ENCODE data around the gene HMCN2.

The HMCN2 gene

DNA sequence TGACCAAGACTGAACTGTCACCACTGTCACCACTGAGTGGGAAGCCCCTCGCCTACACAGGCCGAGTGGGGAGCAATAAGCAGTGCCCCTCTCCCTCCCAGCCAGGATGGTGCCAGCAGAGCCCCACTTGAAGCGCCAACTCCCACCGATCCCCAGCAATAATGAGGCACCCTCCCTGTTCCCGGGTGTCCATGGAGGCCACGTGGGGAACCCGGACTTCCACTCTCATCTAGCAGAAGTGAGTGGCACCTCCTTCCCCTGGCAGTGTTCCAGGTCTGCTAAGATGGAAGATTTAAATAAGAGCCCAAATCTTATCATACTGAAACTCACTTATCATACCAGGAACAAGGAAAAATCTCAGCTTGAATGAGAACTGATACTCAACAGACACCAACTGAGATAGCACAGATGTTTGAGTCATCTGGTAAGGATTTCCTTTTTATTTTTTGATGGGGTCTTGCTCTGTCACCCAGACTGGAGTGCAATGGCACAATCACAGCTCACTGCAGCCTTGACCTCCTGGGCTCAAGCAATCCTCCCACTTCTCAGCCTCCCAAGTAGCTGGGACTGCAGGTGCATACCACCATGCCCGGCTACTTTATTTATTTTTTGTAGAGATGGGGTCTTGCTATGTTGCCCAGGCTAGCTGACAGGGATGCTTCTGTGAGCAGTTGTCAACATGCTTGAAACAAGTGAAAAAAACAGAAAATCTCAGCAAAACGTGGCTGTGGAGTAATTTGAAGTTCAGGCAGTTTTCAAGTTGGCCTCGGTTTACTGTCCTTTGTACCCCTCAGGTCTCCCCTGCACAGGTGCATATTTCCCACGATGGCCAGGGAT is 149.6 kb downstream of the HMCN2 start:
- DNase-seq (ENCODE audit: low read depth): no peak

DNA sequence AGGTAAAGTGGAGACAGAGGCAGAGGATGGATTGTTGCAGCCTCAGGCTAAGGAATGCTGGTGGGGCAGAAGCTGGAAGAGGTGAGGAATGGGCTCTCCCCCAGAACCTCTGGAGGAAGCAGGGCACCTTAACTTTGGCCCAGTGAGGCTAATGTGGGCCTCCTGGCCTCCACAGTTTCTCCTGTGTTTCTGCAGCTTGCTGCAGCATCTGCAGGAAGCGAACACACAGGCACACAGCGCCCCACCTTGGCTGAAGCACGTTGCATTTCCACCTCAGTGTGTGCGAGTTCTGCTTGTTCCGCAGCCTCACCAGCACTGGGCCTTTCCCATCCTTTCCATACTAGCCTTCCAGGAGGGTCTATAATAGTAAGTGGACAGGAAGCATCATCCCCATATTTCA is 152.0 kb downstream of the HMCN2 start:
- no peak for DNase-seq (ENCODE audit: low read depth)

DNA sequence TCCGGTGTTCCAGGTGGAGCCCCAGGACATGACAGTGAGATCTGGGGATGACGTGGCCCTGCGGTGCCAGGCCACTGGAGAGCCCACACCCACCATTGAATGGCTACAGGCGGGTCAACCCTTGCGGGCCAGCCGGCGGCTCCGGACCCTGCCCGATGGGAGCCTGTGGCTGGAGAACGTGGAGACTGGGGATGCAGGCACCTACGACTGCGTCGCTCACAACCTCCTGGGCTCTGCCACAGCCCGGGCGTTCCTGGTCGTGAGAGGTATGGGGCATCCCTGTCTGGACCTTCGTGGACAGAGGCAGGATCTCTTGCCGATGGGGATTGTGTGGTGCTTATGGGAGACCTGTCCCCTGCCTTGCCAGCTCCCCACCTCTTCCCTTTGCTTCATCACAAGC is 153.2 kb downstream of the HMCN2 start:
- DNase-seq (ENCODE audit: low read depth): no peak

DNA sequence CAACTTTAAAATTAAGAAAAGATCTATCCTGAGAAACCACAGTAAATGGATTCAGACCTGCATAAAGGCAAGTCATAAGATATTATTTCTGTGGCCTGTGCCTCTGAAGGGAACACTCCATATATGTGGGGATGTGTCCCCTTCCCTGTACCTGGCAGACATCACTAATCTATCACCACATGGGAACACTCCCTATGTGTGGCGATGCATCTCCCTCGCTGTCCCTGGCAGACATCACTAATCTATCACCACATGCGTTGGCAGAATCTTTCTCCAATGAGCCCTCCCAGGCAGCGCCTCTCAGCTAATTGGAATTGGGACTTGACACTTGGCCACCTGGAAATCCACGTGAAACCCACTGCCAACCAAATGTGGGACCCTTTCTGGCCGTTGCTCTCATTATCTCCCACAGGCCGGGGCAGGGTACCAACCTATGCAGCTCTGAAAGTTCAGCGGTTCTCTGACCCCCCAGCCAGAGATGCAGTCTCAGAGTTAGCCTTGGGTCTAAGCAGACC is 154.0 kb downstream of the HMCN2 start:
- DNase-seq (ENCODE audit: low read depth): no peak

DNA sequence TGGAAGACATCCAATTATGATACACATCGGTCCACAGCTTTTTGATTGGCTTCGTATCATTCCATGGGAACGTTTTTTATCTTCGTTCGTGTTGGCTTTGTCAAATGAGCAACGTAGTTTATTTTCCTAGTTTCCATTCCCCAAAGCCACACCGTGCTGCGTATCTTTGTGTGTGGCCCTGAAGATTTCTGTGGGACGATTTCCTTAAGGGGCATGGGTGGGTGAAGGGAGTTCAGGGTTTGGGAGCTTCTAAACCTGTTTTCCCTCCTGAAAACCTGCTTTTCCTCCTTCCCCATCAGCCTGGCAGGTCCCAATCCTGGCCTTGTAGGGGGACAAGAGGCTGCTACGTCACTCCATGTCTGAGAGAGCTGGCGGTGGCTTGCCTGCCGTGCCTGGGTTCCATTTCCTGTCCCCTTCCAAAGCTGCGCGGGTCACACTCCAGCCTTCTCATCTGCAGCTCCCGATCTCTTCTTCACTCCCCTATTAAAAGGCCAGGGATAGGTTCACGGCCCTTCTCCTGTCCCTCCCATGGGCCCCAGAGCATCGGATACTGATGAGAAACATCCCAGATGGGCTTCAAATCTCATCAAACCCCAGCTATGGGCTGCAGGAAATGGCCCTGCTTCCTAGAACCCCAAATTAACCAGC is 155.7 kb downstream of the HMCN2 start:
- no peak for DNase-seq (ENCODE audit: low read depth)

DNA sequence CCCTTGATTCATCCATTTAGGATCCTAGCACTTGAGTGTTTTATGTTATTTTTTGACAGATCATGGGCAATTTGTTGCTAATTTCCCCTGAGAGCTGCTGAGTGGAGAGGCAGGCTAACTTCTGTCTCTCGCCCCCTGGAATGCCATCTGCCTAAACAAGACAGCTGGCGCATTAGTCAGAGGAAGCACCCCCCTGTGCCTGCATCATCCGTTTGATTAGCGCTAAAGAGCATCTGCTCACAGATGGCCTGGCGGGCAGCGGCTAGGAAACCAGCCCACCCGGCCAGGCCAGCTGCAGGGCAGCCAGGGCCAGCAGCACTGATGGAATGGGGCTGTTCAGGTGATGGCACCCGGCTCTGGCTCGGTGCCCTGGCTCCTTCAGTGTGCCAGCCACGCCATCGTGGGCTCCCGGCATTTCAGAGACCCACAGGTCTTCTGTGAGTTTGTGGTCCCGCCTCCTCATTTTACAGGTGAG is 156.3 kb downstream of the HMCN2 start:
- DNase-seq (ENCODE audit: low read depth): no peak

DNA sequence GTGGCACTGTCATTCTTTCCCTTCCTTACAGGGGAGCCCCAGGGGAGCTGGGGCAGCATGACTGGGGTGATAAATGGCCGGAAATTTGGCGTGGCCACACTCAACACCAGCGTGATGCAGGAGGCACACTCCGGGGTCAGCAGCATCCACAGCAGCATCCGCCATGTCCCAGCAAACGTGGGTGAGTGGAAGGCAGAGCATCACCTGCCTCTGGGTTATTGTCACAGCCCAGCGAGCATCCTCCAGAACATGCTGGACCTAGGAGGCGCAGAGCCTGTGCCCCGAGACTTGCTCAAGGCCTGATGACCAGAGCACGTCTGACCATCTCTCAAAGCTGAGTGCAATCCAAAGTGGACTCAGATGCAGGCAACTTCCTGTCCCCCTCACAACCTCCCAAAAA is 157.0 kb downstream of the HMCN2 start:
- DNase-seq (ENCODE audit: low read depth): no peak

DNA sequence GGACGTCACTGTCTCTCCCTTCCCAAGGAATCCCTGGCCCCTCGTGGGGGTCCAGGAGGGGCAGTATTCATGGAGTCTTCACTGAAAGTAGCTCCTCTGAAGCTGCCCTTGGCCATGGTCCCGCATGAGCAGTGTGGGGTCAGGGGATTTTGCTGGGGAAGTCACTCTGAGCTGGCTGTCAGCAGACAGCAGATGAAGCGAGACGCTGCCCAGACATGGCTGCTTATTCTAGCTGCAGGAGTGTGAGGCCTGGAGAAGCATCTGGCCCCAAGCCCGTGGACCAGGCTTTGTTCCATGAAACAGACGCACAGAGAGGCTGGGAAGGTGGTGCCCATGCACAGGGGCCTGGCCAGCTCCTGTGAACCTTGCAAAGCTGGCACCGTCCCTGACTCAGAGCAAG is 157.7 kb downstream of the HMCN2 start:
- DNase-seq (ENCODE audit: low read depth): no peak

DNA sequence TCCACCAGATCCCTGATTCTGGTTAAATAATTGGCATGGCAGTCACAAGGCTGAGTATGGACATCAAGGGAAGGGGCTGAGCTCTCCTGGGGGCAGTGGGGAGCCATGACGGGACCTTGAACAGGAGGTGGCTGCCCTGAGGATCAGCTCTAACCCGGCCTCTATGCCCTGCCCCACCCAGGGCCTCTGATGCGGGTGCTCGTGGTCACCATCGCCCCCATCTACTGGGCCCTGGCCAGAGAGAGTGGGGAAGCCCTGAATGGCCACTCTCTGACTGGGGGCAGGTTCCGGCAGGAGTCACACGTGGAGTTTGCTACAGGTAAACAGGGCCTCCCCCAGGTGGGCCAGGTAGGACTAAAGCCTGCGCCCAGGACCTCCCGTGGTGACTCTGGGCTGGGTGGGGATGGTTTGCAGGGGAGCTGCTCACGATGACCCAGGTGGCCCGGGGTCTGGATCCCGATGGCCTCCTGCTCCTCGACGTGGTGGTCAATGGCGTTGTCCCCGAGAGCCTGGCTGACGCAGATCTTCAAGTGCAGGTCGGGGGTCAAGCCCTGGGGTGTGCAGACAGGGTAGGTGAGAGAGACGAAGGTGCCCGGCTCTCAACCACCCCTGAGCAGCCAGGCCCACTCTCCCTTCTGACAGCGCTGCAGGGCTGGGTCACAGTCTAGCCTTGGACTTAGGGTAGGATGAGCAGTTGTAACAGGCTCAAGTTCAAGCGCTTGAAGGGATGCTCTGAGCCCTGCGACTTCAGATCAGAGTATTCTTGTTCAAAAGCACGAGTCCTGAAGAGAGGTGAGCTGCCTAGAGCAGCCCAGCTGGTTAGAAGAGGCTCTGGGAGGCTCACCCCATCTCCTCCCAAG is 159.3 kb downstream of the HMCN2 start:
- no peak for DNase-seq (ENCODE audit: low read depth)

DNA sequence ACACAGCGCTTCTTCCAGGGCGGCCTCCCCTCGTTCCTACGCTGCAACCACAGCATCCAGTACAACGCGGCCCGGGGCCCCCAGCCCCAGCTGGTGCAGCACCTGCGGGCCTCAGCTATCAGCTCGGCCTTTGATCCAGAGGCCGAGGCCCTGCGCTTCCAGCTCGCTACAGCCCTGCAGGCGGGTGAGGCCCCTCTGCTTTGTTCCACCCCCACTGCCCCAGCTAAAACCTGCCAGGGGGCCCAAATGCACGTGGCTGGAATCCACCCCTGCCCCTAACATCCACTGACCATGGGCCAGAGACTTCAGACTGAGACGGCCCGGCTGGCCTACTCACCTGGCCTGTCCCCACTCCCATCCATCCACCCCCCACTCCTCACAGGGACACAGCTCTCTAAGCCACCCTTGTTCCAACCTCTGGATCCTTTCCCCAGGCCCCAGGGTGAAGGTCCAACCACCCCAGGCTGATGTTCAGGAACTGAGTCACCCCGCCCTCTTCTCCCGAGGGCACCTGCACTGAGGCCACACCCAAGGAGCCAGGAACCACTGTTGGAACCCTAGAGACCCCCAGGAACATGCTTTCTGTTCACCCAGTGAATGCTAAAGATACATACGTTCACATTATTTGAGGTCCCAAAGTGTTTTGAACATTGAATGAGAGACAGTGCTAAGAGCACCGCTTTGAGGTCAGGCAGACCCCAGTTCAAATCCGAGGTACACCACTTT is 160.3 kb downstream of the HMCN2 start:
- DNase-seq (ENCODE audit: low read depth): no peak

DNA sequence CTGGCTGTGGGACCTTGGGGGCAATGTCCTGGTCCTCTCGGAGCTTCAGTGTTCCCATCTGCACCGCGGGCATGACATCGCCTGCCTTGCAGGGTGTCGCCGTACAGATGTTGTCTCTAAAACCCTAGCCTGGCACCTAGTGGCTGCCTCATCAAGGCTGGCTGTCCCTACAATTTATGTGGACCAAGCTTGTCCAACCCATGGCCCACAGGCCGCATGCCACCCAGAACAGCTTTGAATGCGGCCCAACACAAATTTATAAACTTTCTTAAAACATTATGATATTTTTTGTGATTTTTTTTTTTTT is 160.9 kb downstream of the HMCN2 start:
- no peak for DNase-seq (ENCODE audit: low read depth)

DNA sequence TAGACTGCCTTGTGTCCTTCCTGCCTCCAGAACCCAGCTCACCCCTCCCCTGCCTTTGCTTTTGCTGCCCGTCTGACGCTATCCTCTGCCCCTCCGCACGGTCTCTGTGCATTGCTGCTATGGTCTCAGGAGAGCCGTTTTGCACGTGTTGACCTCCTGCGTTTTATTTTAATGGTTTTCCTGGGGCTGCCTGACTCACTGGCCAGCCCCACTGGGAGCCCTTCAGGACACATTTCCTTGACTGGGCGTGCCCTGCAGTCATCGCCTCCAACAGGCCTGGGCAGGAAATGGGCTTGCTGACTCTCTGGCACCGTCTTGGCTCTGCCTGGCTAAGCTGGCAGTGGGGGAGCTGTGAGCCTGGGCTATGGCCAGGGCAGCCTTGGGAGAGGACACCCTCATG is 161.3 kb downstream of the HMCN2 start:
- DNase-seq (ENCODE audit: low read depth): no peak

DNA sequence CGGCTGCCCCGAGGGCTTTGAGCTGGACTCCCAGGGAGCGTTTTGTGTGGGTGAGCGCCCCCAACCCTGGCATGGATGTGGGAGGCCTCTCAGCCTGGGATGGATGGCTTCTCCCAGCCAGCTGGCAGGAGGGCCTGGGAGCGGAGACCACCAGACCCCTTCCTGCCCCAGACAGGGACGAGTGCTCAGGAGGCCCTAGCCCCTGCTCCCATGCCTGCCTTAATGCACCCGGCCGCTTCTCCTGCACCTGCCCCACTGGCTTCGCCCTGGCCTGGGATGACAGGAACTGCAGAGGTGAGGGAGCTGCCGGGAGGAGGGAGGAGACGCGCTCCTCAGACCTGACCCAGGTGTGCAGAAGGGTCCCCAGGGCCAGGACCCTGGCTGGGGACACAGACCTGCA is 161.8 kb downstream of the HMCN2 start:
- no peak for DNase-seq (ENCODE audit: low read depth)

DNA sequence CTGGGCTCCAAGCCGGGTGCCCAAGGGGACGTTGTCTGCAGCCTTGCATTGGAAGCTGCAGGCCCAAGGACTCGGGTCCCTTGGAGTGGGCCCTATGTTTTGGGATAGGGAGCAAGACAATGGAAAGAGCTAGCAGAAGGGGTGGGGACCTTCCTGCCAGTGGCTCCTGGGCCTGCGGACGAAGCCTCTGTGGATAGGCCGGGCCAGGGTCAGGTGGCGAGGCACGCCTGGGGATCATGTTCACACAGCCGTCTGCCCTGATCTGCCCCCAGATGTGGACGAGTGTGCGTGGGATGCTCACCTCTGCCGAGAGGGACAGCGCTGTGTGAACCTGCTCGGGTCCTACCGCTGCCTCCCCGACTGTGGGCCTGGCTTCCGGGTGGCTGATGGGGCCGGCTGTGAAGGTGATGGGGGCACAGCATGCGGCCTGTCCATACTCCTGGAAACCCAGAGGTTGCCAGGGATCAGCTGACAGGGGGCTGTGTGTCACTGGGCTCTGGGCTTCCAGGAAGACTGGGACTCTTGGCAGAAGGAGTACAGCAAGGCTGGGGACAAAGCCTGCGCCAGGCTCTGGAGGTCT is 162.6 kb downstream of the HMCN2 start:
- no peak for DNase-seq (ENCODE audit: low read depth)

DNA sequence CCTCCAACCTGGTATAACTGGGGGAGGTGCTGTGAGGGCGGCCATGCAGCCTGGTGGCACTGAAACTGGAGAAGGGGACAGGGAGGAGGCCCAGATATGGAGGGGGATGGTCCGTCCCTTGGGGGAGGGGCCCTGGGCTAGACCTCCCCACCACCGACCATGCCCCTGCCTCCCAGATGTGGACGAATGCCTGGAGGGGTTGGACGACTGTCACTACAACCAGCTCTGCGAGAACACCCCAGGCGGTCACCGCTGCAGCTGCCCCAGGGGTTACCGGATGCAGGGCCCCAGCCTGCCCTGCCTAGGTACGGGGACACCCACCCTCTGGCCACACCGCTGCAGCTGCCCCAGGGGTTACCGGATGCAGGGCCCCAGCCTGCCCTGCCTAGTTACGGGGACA is 163.8 kb downstream of the HMCN2 start:
- DNase-seq (ENCODE audit: low read depth): no peak

DNA sequence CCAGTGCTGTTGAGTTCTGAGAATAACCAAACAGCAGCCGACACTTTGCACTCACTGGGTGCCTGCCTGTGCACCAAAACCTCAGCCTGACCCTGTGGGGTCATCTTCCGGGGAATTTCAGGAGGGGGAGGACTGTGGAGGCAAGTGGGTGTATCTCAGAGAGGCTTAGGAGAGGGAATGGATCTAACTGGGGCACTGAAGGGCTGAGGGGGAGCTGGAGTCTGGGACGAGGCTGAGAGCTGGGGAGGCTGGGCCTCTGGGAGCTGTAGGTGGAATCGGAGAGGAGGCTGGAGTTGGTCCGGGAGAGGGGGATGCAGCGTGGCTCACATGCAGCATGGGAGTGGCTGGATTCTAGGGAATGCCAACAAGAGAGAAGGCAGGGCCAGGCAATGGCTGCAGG is 164.3 kb downstream of the HMCN2 start:
- no peak for DNase-seq (ENCODE audit: low read depth)

DNA sequence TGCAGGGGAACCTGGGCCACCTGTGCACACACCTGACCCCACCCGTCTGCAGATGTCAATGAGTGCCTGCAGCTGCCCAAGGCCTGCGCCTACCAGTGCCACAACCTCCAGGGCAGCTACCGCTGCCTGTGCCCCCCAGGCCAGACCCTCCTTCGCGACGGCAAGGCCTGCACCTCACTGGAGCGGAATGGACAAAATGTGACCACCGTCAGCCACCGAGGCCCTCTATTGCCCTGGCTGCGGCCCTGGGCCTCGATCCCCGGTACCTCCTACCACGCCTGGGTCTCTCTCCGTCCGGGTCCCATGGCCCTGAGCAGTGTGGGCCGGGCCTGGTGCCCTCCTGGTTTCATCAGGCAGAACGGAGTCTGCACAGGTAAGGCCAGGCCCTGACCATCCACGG is 164.7 kb downstream of the HMCN2 start:
- no peak for DNase-seq (ENCODE audit: low read depth)

DNA sequence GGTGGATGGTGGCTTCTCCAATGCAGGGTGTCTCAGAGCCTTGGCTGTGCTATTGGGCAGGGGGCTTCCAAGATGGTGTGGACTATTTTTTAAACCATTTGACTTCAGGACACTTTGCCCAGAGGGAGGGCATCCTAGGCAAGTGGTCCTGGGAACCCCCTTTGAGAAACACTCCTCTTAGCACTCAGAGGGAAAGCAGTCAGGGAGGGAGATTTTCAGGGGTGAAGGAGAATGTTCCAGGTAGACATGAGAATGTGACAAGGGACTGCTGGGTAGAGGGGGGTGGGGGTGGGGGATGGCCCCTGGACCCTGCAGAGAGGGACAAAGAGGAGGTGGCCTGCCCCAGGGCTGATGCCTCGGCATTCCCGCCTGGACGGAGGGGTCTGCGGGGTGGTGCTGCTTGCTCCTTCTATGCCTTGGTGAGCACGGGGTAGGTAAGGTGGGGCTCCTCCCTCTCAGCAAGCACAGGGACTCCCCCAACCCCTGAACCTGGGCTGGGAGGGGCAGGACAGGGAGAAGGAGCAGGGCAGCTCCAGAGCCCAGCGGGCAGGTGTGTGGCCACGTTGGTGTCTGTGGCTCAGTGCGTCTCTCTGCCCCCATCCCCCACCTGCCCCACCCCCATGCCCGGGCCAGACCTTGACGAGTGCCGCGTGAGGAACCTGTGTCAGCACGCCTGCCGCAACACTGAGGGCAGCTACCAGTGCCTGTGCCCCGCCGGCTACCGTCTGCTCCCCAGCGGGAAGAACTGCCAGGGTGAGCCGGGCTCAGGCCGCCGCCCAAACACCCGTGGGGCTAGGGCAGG is 165.4 kb downstream of the HMCN2 start:
- no peak for DNase-seq (ENCODE audit: low read depth)

DNA sequence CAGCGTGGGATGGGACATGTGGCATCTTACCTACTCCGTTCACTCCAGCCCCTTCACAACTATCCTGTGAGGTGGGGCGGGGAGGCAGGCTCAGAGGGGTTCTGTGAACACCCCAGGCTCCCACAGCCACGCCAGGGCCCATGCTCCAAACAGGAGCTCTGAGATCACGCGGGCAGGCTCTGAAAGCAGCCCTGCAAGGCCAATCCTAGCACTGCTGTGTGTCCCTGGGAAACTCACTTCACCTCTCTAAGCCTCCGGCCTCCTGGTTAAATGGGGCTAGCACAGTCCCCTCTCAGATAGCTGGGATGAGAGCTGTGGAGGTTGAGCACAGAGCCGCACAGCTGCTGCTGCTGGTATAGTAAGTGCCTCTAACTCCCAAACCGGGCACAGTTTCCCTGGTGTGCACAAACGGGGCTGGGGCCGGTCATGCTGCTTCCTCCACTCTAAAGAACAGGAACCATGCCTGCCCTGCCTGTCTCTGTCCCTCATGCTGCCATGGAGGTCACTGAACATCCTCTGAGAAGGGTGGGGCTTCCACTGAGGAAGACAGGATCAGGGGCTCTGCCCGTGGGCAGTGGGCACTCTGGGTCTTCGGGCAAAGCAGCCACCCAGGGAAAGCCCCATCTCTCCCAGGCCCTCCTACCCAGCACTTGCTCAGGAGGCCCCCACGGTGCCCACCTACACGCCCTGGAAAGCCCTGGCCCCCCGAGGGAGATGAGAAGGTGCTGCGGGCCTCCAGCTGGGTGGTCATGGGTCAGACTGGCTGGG is 166.2 kb downstream of the HMCN2 start:
- DNase-seq (ENCODE audit: low read depth): no peak

DNA sequence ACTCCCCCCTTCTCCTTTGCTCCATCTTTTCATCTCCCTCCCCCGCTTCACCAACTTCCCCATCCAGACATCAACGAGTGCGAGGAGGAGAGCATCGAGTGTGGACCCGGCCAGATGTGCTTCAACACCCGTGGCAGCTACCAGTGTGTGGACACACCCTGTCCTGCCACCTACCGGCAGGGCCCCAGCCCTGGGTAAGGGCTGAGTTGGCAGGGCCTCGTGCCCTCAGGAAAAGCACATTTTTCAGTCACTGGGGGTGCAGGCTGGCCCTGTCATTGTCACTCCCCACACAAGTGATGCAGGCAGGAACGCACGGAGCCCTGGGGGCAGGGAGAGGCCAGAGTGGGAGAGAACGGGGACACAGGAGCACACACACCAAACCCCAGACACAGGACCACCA is 166.8 kb downstream of the HMCN2 start:
- DNase-seq (ENCODE audit: low read depth): no peak

Measured in activated T-helper 1 cell treated with Interleukin-2 at 50 U/mL for 16 hours (primary cell).